OCI-LY3 (cell line): Measurements from ENCODE around the gene NOL4L.
A peak's percentile ranks its signal among the peaks of the same experiment; 100 is the strongest.

Experiments
- H2AFZ ChIP-seq: fragments of 200-600, 300-600 bp; shearing (Covaris generic); 2 replicates; pipeline ENCODE4 v1.6.0; 2014; ENCODE audit warnings: antibody characterized with exemption, low read depth, low read length
- H3K27ac ChIP-seq: fragments of 200-600, 300-600 bp; sonication (generic); 2 replicates; pipeline ENCODE4 v1.5.1; 2014; ENCODE audit warnings: mild to moderate bottlenecking, low read length, moderate library complexity, mixed read lengths
- H3K27me3 ChIP-seq: fragments of 200-600, 300-600 bp; sonication (generic); 2 replicates; pipeline ENCODE4 v1.6.1; 2014; ENCODE audit warnings: low read depth, low read length, mixed read lengths
- H3K36me3 ChIP-seq: fragments of 200-600, 300-600 bp; sonication (generic); replicated peaks from 2 replicates; pipeline ENCODE3; 2014; ENCODE audit warnings: low read depth, low read length, mixed read lengths
- H3K4me1 ChIP-seq: fragments of 300-600, 200-600 bp; sonication (generic); 2 replicates; pipeline ENCODE4 v1.6.1; 2014; ENCODE audit warnings: low read length, mixed read lengths
- H3K4me2 ChIP-seq: fragments of 200-600, 300-600 bp; sonication (generic); 2 replicates; pipeline ENCODE4 v1.6.1; 2014; ENCODE audit warnings: low read length, mixed read lengths
- H3K4me3 ChIP-seq: fragments of 300-600, 200-600 bp; sonication (generic); 2 replicates; pipeline ENCODE4 v1.5.1; 2014; ENCODE audit warnings: antibody characterized with exemption, mild to moderate bottlenecking, low read length, moderate library complexity
- H3K79me2 ChIP-seq: fragments of 300-600, 200-600 bp; shearing (Covaris generic); 2 replicates; pipeline ENCODE4 v1.6.1; 2014; ENCODE audit warnings: mild to moderate bottlenecking, low read length, mixed read lengths
- H3K9ac ChIP-seq: fragments of 300-600, 200-600 bp; shearing (Covaris generic); 2 replicates; pipeline ENCODE4 v1.6.0; 2014; ENCODE audit warnings: mild to moderate bottlenecking, low read length, moderate library complexity
- H3K9me3 ChIP-seq: fragments of 200-600, 300-600 bp; shearing (Covaris generic); 2 replicates; pipeline ENCODE4 v1.6.1; 2014; ENCODE audit warnings: low read length, mixed read lengths; ENCODE audit not compliant: insufficient read depth
- H4K20me1 ChIP-seq: fragments of 200-600, 300-600 bp; sonication (generic); 2 replicates; pipeline ENCODE4 v1.6.1; 2016; ENCODE audit warnings: low read length, mixed read lengths; ENCODE audit not compliant: insufficient read depth
- CTCF ChIP-seq: fragments of 200-600, 300-600 bp; sonication (generic); IDR thresholded peaks from 2 replicates; pipeline ENCODE4 v1.5.1; 2014; ENCODE audit warnings: antibody characterized with exemption, low read length, low read depth
- EZH2phosphoT487 ChIP-seq: fragments of 200-600 bp; shearing (Covaris generic); IDR thresholded peaks from 2 replicates; pipeline ENCODE4 v1.6.1; 2018; ENCODE audit warnings: antibody characterized with exemption, mixed run types, low read depth

NOL4L gene

GRCh38 chr20:32631933-32632460 lies 46.9 kb upstream of the NOL4L start:
- no peaks in the 10 kb centered on the region for H3K36me3 ChIP-seq
- H3K27ac ChIP-seq, result no peak overlapping the region
- H3K4me2 ChIP-seq, result no peak overlapping the region
- no peaks in the 10 kb centered on the region for H3K79me2 ChIP-seq
- peaks cover 10% of the 10 kb centered on the region for H3K4me1 ChIP-seq
- TF ChIP-seq EZH2phosphoT487 (no peak), CTCF (no peak)
- H3K9ac ChIP-seq, result no peak overlapping the region
- H4K20me1 ChIP-seq, result no peaks in the 10 kb centered on the region
- peaks cover 10% of the 10 kb centered on the region; the same call in 1 of the 2 replicates for H3K27me3 ChIP-seq
- H3K4me3 ChIP-seq, result no peak overlapping the region
- H2AFZ ChIP-seq, result no peak overlapping the region
- H3K9me3 ChIP-seq, result no peaks in the 10 kb centered on the region

- no peaks in the 10 kb centered on the region for H3K36me3 ChIP-seq
- no peak overlapping the region for H3K4me2 ChIP-seq
- no peak overlapping the region for H3K4me3 ChIP-seq
- no peak overlapping the region for H2AFZ ChIP-seq
- no peaks in the 10 kb centered on the region for H3K79me2 ChIP-seq
- TF ChIP-seq EZH2phosphoT487 (no peak), CTCF (no peak)
- H3K4me1 ChIP-seq, result peaks cover 11% of the 10 kb centered on the region
- H4K20me1 ChIP-seq, result no peaks in the 10 kb centered on the region
- peaks cover 16% of the 10 kb centered on the region; the same call in 1 of the 2 replicates for H3K27me3 ChIP-seq
- no peaks in the 10 kb centered on the region for H3K9me3 ChIP-seq
- H3K27ac ChIP-seq, result no peak overlapping the region
- no peak overlapping the region for H3K9ac ChIP-seq
Measured at GRCh38 chr20:32629813-32630212, 44.7 kb upstream of the NOL4L start.

GRCh38 chr20:32628960-32629530 lies 43.9 kb upstream of the NOL4L start:
- Histone ChIP-seq H3K36me3 (no peaks in the 10 kb centered on the region), H2AFZ (no peak overlapping the region), H3K79me2 (no peaks in the 10 kb centered on the region), H3K4me1 (peaks cover 11% of the 10 kb centered on the region), H3K4me3 (no peak overlapping the region), H3K27me3 (peaks cover 15% of the 10 kb centered on the region; the same call in 1 of the 2 replicates), H3K9me3 (no peaks in the 10 kb centered on the region), H4K20me1 (no peaks in the 10 kb centered on the region), H3K9ac (no peak overlapping the region), H3K27ac (no peak overlapping the region), H3K4me2 (no peak overlapping the region)
- no peak for TF ChIP-seq EZH2phosphoT487
- no peak for TF ChIP-seq CTCF

- no peaks in the 10 kb centered on the region for H3K9me3 ChIP-seq
- peak overlapping the region; percentile 49 for H3K4me3 ChIP-seq
- H3K4me1 ChIP-seq, result peaks cover 11% of the 10 kb centered on the region
- H2AFZ ChIP-seq, result no peak overlapping the region; the same call in 1 of the 2 replicates
- H3K4me2 ChIP-seq, result peak overlapping the region; percentile 56
- H3K79me2 ChIP-seq, result no peaks in the 10 kb centered on the region
- peaks cover 11% of the 10 kb centered on the region; the same call in 1 of the 2 replicates for H3K27me3 ChIP-seq
- peak overlapping the region; percentile 11; the same call in 1 of the 2 replicates for H3K9ac ChIP-seq
- H4K20me1 ChIP-seq, result no peaks in the 10 kb centered on the region
- no peak for TF ChIP-seq EZH2phosphoT487
- TF ChIP-seq CTCF, result no peak
- H3K27ac ChIP-seq, result no peak overlapping the region
- no peaks in the 10 kb centered on the region for H3K36me3 ChIP-seq
Measured at GRCh38 chr20:32626859-32627636, 41.9 kb upstream of the NOL4L start.
